ENCODE measurements around the gene ERBB3. TPM values are rescaled to one million over a fixed set of nuclear protein-coding genes. Genes with fewer than 3 reads are reported as not detected.

The ERBB3 gene
- total RNA-seq, 2 donors from 2014 or later, result 77.3 to 117 TPM

- Histone ChIP-seq H3K9me3 (no peaks in the 10 kb centered on the region), H3K36me3 (no peaks in the 10 kb centered on the region), H3K4me3 (no peak overlapping the region), H3K4me1 (replicated peaks) (peaks cover 15% of the 10 kb centered on the region), H3K27ac (no peak overlapping the region), H3K27me3 (replicated peaks; ENCODE audit: insufficient read depth) (no peaks in the 10 kb centered on the region)
- TF ChIP-seq CTCF (IDR thresholded peaks at IDR 0.05), result no peak
- 75% methylated on average over 4 of the region's 4 CpGs for WGBS
- no peak for DNase-seq (ENCODE audit: low spot score)
- intact Hi-C loops (cut with DNase I), result no loop called here
Measured at GRCh38 chr12:56124133-56124532, 44.2 kb downstream of the ERBB3 start.

- Histone ChIP-seq H3K36me3 (peaks cover 0 to 9% of the 10 kb centered on the region in 2 donors), H3K4me1 (replicated peaks) (peaks cover 11% of the 10 kb centered on the region), H3K9me3 (no peaks in the 10 kb centered on the region), H3K27ac (peak overlapping the region; percentile 82 to 87), H3K4me3 (no peak overlapping the region), H3K27me3 (replicated peaks; ENCODE audit: insufficient read depth) (no peaks in the 10 kb centered on the region)
- WGBS, result 59% methylated on average over 3 of the region's 3 CpGs
- DNase-seq (ENCODE audit: low spot score), result no peak
- intact Hi-C loops (cut with DNase I), result loop anchor here (2.0 to 5.0 kb wide), 3 partner anchors 32 to 341 kb away; partner anchors contain the start of genes MYL6, SMARCC2 and SPRYD4
- TF ChIP-seq POLR2A (IDR thresholded peaks at IDR 0.05) (no peak), CTCF (IDR thresholded peaks at IDR 0.05) (no peak), POLR2AphosphoS5 (IDR thresholded peaks at IDR 0.05) (no peak)
Measured at GRCh38 chr12:56126732-56127239, 46.8 kb downstream of the ERBB3 start.

GRCh38 chr12:56127485-56127887, 47.5 kb downstream of the ERBB3 start:
- H3K4me3 ChIP-seq, result peak overlapping the region; percentile 15 to 16
- under 1% methylated on average over 8 of the region's 8 CpGs for WGBS
- H3K4me1 ChIP-seq (replicated peaks), result peaks cover 11% of the 10 kb centered on the region
- H3K27me3 ChIP-seq (replicated peaks; ENCODE audit: insufficient read depth), result no peaks in the 10 kb centered on the region
- no peak for DNase-seq (ENCODE audit: low spot score)
- H3K36me3 ChIP-seq, result peaks cover 5 to 9% of the 10 kb centered on the region in 2 donors
- intact Hi-C loops (cut with DNase I), result loop anchor here (2.0 to 5.0 kb wide), 3 partner anchors 31 to 340 kb away; partner anchors contain the start of genes MYL6, SMARCC2 and SPRYD4
- peak in 1 of 4 experiments; percentile 3 for TF ChIP-seq CTCF (IDR thresholded peaks at IDR 0.05)
- TF ChIP-seq POLR2AphosphoS5 (IDR thresholded peaks at IDR 0.05), result no peak
- peak; percentile 5 for TF ChIP-seq POLR2A (IDR thresholded peaks at IDR 0.05)
- H3K9me3 ChIP-seq, result no peaks in the 10 kb centered on the region
- H3K27ac ChIP-seq, result peak overlapping the region; percentile 82 to 87

GRCh38 chr12:56127888-56128669, 48.1 kb downstream of the ERBB3 start, which contains the start of gene ESYT1:
TSS of gene ESYT1 (plus strand) at chr12:56128267. CDS start at chr12:56128320, 53 bp downstream.
- Histone ChIP-seq H3K27ac (peak within 1 kb of the TSS; percentile 82 to 94), H3K27me3 (replicated peaks; ENCODE audit: insufficient read depth) (no peaks in the 10 kb centered on the region), H3K4me3 (peak within 1 kb of the TSS; percentile 59 to 76), H3K36me3 (peaks cover 6 to 9% of the 10 kb centered on the region in 2 donors), H3K9me3 (no peaks in the 10 kb centered on the region), H3K4me1 (replicated peaks) (peaks cover 11% of the 10 kb centered on the region)
- WGBS, result under 1% methylated on average over 48 of the region's 49 CpGs
- intact Hi-C loops (cut with DNase I), result loop anchor here (2.0 to 5.0 kb wide), 3 partner anchors 31 to 339 kb away; partner anchors contain the start of genes MYL6, SMARCC2 and SPRYD4
- peak; percentile 99 for TF ChIP-seq POLR2AphosphoS5 (IDR thresholded peaks at IDR 0.05)
- peak; percentile 99 for TF ChIP-seq POLR2A (IDR thresholded peaks at IDR 0.05)
- TF ChIP-seq CTCF (IDR thresholded peaks at IDR 0.05), result peak in 1 of 4 experiments; percentile 19
- DNase-seq (ENCODE audit: low spot score), result peak; percentile 99
